ENCODE data around the gene PRSS27. TPM values are rescaled to one million over a fixed set of nuclear protein-coding genes. Genes with fewer than 3 reads are reported as not detected.
A peak's percentile ranks its signal among the peaks of the same experiment; 100 is the strongest.

PRSS27 gene
- total RNA-seq, 3 donors from 2014 or later = 1.1 to 2.2 (median 1.4) TPM

DNA sequence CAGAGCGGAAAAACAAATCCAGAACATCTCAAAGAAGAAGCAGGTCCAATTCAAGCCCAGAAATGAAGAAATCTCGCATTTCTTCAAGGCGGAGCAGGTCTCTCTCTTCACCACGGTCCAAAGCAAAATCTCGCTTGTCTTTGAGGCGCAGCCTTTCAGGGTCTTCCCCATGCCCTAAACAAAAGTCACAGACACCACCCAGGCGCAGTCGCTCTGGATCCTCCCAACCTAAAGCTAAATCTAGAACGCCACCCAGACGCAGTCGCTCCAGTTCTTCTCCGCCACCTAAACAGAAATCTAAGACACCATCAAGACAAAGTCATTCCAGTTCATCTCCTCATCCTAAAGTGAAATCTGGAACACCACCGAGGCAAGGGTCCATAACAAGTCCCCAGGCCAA is 42.7 kb upstream of the PRSS27 start:
- H3K9me3 ChIP-seq = no peaks in the 10 kb centered on the region
- peaks cover 43% of the 10 kb centered on the region for H3K36me3 ChIP-seq (ENCODE audit: low read depth)
- H3K4me1 ChIP-seq (ENCODE audit: low read depth) = peaks cover 5% of the 10 kb centered on the region
- no peak overlapping the region for H3K4me3 ChIP-seq
- ATAC-seq (no peak), DNase-seq (peak in 1 of 3 donors; percentile 4)
- TF ChIP-seq, protein P1, sequence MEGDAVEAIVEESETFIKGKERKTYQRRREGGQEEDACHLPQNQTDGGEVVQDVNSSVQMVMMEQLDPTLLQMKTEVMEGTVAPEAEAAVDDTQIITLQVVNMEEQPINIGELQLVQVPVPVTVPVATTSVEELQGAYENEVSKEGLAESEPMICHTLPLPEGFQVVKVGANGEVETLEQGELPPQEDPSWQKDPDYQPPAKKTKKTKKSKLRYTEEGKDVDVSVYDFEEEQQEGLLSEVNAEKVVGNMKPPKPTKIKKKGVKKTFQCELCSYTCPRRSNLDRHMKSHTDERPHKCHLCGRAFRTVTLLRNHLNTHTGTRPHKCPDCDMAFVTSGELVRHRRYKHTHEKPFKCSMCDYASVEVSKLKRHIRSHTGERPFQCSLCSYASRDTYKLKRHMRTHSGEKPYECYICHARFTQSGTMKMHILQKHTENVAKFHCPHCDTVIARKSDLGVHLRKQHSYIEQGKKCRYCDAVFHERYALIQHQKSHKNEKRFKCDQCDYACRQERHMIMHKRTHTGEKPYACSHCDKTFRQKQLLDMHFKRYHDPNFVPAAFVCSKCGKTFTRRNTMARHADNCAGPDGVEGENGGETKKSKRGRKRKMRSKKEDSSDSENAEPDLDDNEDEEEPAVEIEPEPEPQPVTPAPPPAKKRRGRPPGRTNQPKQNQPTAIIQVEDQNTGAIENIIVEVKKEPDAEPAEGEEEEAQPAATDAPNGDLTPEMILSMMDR (IDR thresholded peaks at IDR 0.05) = no peak
- intact Hi-C loops (cut with DNase I, micrococcal nuclease) = no loop called here

DNA sequence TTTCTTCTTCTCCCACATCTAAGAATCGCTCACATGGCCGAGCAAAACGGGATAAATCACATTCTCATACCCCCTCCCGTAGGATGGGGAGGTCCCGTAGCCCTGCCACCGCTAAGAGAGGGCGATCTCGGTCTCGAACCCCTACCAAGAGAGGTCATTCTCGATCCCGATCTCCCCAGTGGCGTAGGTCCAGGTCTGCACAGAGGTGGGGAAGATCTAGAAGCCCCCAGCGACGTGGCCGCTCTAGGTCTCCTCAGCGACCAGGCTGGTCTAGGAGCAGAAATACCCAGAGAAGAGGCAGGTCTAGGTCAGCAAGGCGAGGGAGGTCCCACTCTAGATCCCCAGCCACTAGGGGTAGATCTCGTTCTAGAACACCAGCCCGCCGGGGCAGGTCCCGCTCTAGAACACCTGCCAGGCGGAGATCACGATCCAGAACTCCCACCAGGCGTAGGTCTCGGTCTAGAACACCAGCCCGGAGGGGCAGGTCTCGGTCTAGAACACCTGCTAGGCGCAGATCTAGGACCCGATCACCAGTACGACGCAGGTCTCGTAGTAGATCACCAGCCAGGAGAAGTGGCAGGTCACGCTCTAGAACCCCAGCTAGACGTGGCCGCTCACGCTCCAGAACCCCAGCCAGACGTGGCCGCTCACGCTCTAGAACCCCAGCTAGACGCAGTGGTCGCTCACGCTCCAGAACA is 42.0 kb upstream of the PRSS27 start:
- peaks cover 45% of the 10 kb centered on the region for H3K36me3 ChIP-seq (ENCODE audit: low read depth)
- peaks cover 5% of the 10 kb centered on the region for H3K4me1 ChIP-seq (ENCODE audit: low read depth)
- DNase-seq = peak in 1 of 3 donors; percentile 21
- intact Hi-C loops (cut with DNase I, micrococcal nuclease) = no loop called here
- TF ChIP-seq, protein P1 (IDR thresholded peaks at IDR 0.05) = no peak
- H3K4me3 ChIP-seq = no peak overlapping the region
- no peak for ATAC-seq
- no peaks in the 10 kb centered on the region for H3K9me3 ChIP-seq

DNA sequence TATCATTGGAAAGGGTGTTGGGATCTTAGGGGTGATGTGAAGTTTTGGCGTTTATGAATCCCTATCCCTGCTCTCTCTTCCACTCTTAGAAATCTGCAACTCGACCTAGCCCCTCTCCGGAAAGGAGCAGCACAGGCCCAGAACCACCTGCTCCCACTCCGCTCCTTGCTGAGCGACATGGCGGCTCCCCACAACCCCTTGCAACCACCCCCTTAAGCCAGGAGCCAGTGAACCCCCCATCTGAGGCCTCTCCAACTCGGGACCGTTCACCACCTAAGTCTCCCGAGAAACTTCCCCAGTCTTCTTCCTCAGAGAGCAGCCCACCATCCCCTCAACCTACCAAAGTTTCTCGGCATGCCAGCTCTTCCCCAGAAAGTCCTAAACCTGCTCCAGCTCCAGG is 41.4 kb upstream of the PRSS27 start:
- no peak for ATAC-seq
- no peaks in the 10 kb centered on the region for H3K9me3 ChIP-seq
- peaks cover 44% of the 10 kb centered on the region for H3K36me3 ChIP-seq (ENCODE audit: low read depth)
- H3K4me3 ChIP-seq = no peak overlapping the region
- no peak for DNase-seq
- intact Hi-C loops (cut with DNase I, micrococcal nuclease) = no loop called here
- peaks cover 7% of the 10 kb centered on the region for H3K4me1 ChIP-seq (ENCODE audit: low read depth)
- TF ChIP-seq, protein P1 (IDR thresholded peaks at IDR 0.05) = no peak

DNA sequence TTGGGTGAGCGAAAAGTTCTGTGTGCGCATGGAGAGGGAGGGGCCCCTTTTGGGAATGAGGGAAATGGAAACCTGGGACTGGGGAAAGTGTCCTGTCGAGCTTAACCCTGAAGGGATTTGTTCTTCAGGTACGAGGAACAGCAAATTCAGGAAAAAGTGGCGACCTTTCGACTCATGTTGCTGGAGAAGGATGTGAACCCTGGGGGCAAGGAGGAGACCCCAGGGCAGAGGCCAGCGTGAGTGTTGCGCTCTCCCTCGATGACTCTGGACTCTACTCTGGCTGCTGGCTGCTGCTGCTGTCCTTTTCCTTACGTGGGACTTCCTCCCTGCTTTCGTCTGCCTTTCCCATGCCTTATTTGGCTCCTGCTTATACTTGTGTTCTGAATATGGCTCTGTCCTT is 37.3 kb upstream of the PRSS27 start:
- H3K4me3 ChIP-seq = no peak overlapping the region
- no peak for ATAC-seq
- no peaks in the 10 kb centered on the region for H3K9me3 ChIP-seq
- H3K4me1 ChIP-seq (ENCODE audit: low read depth) = peaks cover 32% of the 10 kb centered on the region
- peak in 1 of 3 donors; percentile 16 for DNase-seq
- intact Hi-C loops (cut with DNase I, micrococcal nuclease) = no loop called here
- TF ChIP-seq, protein P1 (IDR thresholded peaks at IDR 0.05) = no peak
- peaks cover 26% of the 10 kb centered on the region for H3K36me3 ChIP-seq (ENCODE audit: low read depth)

DNA sequence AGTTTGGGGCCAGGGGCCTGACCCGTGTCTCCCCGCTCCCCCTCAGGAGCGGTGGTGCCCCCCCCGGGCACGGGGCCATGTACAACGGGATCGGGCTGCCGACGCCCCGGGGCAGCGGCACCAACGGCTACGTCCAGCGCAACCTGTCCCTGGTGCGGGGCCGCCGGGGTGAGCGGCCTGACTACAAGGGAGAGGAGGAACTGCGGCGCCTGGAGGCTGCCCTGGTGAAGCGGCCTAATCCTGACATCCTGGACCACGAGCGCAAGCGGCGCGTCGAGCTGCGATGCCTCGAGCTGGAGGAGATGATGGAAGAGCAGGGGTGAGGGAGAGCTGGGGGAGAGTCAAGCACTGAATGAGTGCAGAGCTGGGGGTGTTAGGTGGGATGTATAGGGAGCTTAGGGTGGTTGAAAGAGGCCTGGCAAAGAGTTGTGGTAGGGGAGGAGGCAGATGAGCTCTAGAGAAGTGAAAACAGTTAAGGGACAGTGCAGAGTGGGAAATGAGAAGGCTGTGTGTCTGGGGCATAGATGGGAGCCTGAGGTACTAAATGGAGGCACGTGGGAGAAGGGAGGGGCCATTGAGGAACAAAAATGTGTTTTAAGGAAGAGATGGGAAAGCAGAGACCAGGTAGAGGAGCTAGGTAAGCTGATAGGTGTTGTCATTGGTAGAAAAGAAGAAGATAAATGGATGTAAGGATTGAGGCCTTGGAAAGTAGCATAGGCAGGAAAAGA is 36.4 kb upstream of the PRSS27 start:
- Histone ChIP-seq H3K4me1 (ENCODE audit: low read depth) (peaks cover 32% of the 10 kb centered on the region), H3K36me3 (ENCODE audit: low read depth) (peaks cover 19% of the 10 kb centered on the region), H3K9me3 (no peaks in the 10 kb centered on the region), H3K4me3 (no peak overlapping the region)
- intact Hi-C loops (cut with DNase I, micrococcal nuclease) = no loop called here
- no peak for ATAC-seq
- TF ChIP-seq, protein P1 (IDR thresholded peaks at IDR 0.05) = no peak
- peak in 1 of 3 donors; percentile 52 for DNase-seq
